HG03175 (cell line): ENCODE results near the gene GPR84.

Experiments used
- ATAC-seq: cut with Tn5 transposase; IDR thresholded peaks from one replicate; pipeline ENCODE4 v1.9.1; 2021; ENCODE audit warnings: mild to moderate bottlenecking, moderate library complexity; ENCODE audit not compliant: unreplicated experiment

Gene GPR84

DNA sequence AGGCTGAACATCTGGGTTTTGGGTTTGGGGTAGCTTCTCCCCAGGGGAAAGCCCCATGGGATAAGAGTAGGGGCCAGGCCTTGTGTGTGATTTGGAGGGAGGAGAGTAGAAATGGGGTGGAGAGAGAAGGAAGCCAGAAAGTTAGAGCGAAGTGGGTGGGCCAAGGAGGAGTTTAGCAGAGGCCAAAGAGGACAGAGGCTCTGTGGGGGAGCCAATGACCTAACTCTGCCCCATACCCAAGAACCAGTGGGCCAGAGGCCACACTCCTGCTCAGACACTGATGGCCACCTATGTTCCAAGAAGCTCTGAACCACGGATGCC is 10.9 kb upstream of the GPR84 start:
- ATAC-seq = no peak

- ATAC-seq = no peak
Observed at GRCh38 chr12:54374562-54375258, 10.4 kb upstream of the GPR84 start.

GRCh38 chr12:54373649-54374561 is 9.6 kb upstream of the GPR84 start:
- ATAC-seq = no peak

GRCh38 chr12:54372113-54372806 is 8.0 kb upstream of the GPR84 start:
- ATAC-seq = no peak

DNA sequence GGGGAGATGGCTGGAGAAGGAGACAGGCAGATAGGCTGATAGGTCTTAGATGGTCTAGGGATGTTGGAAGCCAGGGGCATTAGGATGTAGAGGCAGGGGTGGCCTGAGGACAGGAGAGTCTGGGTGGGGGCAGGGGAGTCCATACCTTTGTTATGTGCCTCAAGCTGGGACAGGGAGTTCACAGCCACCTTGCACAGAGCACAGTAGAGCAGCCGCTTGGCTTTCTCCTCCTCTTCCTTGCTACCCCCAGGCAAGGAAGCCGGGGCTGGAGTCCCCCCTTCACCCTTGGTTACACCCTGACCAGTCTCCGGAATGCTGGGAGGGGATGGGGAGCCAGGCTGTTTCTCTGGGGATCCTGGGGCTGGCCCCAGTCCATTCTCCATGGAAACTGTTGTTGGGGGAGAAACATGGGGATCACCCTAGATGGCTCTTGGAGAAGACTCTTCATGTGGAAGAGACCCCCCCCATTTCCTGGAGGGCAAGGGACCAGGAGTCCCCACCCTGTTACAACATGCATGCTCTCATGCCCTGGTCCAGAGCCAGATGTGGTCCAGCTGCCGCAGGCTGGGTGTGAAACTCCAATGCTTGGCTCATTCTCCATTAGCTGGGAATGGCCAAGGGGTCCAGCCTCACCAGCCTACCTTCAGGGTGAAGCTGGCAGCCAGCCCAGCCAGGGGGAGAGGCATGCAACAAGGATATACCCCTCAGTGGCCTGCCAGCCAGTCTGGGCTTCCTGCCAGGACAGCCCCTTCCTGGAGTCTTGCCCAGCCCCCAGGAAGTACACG is 7.2 kb upstream of the GPR84 start:
- ATAC-seq = no peak

DNA sequence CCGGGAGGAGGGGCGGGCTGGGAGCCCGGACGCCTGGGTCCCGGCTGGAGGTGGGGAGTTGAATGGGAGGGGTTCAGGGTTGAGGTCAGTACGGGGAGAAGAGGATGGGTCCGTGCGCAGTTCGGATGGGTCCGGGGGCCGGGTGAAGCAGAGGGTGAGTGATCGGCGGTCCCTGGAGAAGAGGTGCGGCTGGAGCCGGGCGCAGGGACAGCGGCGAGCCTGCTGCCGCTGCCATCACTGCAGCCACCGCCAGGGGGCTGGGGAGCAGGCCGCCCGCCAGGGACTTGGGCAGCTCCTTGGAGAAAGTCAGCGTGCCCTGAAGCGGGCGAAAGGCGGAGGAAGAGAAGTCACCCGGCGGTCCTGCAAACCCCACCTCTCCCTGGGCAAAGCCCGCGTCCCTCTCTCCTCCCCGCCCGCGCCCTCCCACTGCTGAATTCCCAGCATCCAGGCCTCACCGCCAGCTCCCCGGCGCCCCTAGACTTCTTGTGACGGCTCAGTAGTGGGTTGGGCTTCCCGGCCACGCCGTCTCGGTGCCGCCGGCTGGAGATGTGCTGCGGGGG is 6.0 kb upstream of the GPR84 start:
- ATAC-seq = no peak

- no peak for ATAC-seq
Observed at GRCh38 chr12:54369597-54370131, 5.4 kb upstream of the GPR84 start.

GRCh38 chr12:54368709-54369596 is 4.7 kb upstream of the GPR84 start:
- ATAC-seq = peak; percentile 81

DNA sequence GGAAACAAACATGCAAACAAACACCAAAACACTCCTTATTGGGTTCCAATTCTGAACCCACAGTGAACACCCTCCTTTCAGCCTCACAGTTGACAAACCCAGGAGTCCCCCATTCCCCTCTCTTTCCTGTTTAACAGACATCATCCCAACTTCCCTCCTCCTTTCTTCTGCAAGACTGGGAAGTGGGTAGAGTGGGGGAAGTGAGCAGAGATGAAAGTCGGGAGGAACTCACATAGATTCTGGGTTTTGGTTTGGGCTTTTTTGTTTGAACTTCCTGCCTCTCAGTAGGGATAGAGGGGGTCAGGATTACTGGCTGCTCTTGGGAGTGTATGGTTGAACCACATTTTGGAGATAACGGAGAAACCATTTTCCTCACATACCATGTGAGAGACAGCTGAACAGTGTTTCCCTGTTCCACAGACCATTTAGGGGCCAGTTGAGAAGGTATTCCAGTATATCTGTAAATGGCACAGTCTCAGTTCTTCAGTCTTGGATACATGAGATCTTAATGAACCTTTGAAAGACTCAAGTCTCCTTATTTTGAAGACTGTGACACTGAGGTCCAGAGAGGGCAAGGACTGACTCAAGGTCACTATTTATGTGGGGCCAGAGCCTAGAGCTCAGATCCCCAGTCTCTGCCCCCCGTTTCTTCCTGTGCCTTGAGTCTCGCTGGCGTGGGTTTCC is 3.9 kb upstream of the GPR84 start:
- peak; percentile 25 for ATAC-seq

DNA sequence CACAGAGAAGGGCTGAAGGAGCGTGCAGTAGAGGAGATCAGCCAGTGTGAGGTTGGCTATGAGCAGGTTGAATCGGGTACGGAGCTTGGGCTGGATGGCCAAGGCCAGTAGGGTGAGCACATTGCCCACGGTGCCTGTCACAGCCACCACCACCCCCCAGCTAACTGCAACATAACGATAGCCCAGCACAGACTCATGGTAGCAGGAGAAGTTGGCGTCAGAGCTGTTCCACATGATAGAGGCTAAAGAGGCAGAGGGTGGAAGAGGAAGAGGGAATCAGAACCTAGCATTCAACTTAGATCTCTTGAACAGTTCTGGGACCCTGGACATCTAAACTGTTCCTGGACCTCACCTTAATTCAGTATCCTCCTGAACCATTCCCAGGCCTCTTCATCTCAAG is 668 bp downstream of the GPR84 start:
- ATAC-seq = no peak

- no peak for ATAC-seq
Observed at GRCh38 chr12:54363047-54363446, 1.2 kb downstream of the GPR84 start.

- no peak for ATAC-seq
Observed at GRCh38 chr12:54360717-54361456, 3.4 kb downstream of the GPR84 start.

GRCh38 chr12:54359762-54360351 is 4.4 kb downstream of the GPR84 start:
- no peak for ATAC-seq

DNA sequence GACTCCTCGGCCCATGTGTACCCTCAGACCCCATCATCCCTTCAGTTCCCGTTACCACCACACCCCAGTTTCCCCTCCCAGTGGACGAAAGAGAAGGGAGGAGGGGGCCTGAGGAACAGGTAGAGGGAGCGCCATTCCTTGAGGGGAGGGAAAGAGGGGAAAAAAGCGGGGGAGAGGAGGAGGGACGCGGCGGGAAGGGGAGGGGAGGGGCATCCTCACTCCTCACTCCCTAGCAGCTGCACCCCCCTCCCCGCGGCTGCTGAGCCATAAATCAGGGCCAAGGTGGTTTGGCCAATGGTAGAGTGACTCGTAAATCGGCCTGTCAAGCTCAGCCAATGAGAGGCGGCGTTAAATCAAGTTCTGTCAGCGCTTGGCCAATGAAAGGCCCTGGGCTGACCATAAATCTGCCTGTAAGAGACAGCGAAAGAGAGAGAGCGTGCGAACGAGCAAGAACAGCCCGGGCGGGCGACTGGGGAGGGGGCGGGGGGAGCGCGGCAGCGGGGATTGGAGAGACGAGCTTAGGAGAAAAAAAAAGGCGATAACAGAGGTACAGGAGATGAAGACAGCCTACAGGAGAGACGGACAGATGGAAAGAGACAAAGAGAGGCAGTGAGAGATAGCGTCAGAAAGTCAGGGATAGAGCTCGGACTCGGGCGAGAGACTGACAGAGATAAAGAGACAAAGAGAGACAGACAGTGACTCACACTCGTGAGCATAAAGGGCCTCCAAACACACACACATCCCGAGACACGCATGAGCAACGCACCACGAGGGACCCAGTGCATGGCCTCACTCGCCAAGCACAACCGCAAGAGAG is 5.1 kb downstream of the GPR84 start:
- ATAC-seq = peak; percentile 99

DNA sequence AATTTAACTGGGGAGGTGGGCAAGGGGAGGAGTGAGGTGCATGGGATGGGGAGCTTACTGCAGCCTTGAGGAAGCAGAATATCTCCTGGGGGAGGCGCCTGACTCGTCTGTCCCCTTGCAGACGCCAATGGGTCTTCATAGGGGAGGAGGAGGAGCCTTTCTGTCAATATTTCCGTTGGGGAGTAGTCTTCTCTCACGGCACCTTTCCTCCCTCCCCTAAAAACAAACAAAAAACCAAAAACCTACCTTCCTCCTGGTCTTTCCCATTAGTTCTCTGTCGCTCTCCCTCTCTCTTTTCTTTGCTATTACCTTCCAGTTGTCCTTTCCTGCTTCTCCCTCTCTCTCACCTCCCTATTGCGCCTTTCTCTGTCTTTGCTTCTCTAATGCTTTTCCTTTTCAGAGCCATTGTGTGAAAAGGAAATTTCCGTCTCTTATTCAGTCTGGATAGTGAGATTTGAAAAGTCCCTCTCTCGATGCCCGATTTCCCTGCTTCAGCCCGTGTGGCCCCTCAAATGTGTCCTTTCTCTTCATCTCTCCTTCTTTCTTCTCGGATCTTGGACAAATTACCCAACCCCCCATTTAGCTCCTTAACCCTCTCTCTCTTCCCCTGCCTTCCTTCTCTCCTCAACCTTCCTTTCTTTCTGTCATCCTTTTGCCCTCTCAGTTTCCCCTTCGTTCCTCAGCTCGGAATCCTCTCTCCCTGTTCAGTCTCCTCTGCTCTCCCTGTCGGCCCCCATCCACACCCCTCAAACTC is 5.9 kb downstream of the GPR84 start:
- no peak for ATAC-seq

DNA sequence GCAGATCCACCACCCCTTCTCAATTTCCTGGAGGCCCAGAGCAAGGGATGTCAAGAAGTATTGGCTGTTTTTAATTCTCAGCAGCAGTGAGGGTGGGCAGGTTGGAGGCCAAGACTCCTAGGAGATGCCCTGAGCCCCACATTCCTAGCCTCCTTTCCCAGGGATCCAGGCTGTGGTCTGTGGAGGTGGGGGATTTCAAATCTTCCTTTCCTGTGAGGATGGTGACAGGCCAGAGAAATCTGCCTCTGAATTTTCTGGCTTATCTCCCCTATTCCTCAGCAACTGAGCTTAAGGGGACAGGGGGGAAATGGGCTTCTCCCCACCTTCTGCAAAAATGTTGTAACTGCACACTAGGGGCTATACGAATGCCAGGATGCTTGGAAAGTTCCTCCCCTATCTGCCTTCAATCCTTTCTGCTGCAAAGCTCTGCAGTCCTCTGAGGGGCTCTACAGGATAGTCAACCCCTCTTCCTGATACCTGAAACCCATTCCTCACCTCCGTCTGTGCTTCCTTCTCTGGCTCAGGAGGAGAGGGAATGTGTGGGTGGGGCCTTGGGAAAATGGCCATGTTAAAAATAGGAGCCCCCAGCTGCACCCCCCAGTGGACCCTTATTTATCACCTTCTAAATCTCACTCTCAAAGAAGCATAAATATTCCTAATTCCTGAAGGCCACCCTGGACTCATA is 6.6 kb downstream of the GPR84 start:
- no peak for ATAC-seq
